ENCODE data around the gene PLAGL1.

Gene PLAGL1

DNA sequence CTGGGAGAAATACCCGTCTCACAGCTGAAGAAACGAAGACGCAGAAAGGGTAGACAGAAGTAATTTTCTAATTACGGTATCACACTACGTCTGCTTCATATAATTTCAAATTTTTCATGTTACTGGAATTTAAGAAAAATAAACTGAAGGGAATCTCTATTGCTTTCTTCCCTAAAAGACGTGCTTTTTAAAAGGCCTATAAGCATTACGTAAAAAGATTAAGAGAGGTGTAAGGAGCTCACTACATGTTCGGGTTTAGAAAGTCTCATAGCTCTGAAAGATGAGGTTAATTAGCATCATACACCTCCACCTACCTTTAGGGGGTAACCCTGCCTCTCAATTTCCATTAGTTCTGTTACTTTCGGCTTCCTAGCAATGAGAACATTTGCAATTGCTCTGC is 787 bp upstream of the PLAGL1 start:
- no peak for DNase-seq

DNA sequence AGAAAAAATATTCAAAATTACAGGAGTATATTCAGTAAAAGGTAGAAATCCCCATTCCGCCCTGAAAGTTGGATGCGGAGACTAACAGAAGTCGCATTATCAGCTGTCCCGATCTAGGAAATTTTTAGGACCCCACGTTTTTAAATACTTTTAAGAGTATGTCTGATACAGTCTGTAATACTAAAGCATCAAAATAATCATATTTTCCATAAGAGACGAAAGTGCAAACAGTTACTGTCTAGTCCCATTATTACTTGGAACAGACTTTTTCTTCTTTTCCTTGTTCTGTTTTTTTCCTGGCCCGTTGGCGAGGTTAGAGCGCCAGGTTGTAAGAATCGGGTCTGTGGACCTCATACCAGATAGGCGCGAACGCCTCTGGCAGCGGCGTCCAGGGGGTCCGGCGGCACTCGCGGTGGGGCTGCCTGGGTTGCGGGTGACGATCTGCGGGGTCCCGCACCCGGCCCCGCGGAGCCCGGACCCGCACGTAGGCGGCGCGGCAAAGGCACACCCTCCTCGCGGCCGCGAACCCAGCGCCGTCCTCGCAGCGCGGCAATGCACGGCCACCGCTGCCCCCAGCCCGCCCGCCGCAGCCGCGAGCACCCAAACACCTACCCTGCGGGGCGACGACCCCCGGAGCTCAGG is 460 bp downstream of the PLAGL1 start:
- no peak for DNase-seq

DNA sequence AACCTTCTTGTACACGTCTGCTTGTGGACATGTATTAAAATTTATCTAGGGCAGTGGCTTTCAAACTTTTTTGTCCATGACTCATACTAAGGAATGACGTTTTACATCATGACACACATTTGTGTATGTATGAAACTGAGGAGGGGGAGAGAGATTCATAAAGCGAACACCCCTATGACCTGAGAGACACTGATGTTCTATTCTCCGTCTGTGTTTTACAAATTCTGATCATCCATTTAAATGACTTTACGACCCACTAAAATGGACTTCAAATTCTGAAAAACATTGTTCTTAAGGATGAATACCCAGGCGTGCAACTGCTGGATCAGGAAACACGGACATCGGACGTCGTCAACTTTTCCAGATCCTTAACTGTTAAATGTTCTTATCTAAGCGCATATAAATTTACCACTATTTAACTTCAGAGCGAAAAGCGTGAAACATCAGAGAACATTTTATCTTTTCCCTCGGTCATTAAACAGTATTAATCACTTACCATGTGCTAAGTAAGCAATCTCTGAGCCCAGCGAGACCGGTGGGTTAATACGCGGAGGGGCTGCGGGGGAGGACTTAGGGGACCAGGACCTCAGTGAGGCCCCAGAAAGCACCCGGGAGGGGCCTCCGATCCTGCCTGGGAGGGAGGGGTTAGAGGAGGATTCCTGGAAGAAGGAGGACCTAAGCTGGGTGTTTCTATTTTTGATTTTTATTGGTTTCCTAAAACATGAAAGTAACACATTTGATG is 1.2 kb downstream of the PLAGL1 start:
- DNase-seq = no peak

DNA sequence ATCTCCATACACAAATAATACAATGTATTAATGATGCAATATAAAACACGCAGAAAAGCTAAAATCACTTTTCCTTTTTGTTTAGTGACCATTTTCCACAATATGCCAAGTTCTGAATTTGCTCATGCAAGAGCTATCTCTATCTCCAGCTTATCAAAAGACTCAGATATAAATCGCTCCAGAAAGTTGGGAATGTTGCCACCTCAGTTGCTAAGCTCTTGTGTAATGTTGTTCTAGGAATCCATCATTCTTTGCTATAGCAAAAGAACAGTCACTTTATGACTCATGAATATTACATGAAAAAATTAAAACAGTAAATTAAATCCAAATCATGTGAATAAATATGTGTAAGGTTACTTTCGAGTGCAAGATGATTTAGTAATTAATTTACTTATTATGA is 8.7 kb downstream of the PLAGL1 start:
- DNase-seq = no peak

DNA sequence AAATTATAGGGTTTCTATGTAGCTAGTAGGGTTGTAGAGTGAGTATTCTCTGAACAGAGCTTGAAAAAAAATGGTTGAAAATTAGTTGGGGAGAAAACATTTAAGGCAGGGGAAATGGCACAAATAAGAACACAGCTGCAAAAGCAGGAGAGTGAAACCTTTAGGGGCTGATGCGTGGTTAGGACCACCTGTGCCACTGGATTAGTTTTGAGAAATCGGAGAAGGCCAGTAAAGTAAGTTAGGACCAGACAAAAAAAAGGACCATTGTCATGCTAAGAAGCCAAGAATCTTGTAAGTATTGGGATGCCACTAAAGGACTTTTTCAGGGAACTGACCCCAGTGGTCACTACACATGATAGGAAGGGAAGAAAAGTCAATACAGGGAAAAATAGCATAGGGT is 9.4 kb downstream of the PLAGL1 start:
- no peak for DNase-seq

DNA sequence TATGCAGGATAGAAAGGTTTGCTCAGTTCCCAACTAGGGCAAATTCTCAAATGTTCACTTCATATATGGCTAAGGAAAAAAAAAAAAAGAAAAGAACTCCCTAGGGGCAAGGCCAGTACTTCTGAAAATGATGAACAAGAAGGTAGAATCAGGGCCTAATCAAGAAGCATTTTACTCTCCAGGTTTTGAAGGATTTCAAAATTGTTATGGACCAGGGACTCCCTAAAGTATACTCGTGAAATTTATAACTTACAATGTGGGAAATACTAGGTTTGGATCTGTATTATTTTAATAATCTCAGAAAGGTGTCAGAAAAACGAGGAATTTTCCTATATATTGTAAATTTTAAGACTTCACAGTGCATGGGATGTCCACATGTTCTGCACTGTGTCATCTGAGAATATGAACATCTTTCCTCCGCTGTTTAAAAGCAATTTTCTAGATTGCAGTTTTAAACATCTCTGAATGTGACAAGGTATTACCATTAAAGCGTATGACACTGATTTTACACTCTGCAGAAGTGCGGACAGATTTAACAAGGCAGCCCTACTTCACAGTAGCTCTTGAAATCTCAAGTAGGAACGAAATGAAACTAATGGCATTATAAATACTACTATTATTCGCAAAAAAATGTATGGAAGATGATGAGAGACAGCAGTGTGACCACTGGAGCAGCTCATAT is 14.0 kb downstream of the PLAGL1 start:
- no peak for DNase-seq

DNA sequence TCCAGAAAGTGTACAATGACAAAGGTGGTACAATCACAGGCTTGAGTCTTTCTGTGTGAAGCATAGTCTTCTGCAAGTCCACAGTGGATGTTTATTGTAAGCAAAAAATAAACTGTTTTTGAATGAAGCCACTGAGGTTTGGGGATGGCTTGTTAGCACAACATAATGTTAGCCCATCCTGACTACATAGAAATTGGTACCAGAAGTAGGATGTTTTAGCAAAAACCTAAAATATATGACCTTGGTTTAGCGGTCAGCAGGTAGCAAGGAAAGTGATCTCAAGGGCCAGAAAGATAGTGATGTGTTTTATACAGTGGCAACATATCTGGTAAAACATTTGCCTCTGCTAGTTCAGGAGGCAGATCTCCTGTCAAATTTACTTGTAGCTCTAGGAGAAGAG is 15.8 kb downstream of the PLAGL1 start:
- no peak for DNase-seq

DNA sequence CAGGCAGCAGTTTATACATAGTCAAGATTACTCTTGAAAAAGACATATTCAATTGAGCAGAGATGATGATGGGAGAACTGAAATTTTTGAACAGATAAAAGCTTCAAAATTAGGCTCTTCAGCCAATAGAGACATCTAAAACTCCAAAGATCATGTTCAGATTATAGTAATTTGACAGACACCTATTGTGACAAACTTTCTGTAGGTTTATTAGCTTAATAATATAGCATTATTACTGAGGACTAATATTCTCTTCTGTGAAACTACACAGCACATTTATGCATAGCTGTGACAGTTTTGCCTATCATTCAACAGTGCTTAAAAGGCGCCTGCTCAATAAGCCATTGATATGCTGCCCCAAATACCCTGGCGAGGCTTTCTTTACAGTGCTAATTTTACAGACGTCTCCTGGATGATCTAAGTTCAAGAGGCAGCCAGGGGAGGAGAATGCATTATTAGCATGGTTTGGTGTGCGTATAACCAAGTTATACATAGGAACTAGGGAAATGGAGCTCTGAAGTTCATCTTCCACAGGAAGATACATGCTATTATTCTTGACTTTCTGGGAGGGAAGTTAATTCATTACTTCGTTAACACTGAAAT is 21.5 kb downstream of the PLAGL1 start:
- no peak for DNase-seq

DNA sequence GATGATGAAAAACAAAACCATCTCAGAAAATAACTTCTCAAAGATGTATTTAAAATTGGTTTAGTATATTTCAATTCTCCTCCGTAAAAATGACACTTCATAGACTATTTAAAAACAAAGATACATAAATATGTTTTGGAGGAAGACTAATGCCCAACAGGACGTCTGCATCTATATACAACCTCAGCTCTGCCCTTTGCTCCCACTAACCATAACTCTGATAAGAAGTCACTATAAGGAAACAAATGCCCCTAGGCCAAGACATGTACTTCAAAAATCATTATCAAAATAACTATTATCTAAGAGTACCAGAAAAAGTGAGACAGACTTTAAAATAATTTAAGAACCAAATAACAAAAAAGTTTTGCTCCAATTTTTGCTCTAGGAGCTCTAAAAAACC is 23.4 kb downstream of the PLAGL1 start:
- no peak for DNase-seq

DNA sequence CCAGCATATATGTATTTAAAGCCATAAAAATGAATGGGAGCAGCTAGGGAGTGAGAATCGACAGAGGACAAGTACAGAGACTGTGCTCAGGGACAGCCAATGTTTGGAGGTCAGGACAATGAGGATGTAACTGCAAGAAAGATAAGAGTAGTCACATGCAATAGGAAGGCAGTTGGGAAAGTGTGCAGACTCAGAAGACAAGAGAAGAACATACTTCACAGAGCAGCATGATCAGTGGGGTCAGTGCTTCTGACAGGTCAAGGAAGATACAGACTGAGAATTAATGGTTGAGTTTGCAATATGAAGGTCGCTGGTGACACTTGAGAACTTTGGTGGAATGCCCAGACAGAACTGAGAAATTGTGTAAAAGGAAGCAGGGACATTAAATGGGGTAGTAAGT is 25.1 kb downstream of the PLAGL1 start:
- DNase-seq = no peak

DNA sequence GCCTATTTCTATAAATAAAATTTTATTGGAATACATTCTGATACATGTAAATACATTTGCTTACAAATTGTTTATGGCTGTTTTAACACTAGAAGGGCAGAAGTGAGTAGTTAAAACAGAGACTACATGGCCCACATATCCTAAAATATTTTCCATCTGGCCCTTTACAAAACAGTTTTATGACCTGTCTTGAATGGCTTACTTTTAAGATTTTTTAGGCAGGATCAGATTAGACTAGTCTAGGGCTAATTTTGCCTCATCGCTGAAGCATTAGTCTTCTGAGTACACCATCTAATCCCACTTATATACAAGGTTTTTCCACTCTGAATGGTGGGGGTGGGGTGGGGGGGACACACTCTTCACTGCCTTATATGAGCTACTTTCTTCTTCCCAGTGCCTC is 27.1 kb downstream of the PLAGL1 start:
- no peak for DNase-seq

DNA sequence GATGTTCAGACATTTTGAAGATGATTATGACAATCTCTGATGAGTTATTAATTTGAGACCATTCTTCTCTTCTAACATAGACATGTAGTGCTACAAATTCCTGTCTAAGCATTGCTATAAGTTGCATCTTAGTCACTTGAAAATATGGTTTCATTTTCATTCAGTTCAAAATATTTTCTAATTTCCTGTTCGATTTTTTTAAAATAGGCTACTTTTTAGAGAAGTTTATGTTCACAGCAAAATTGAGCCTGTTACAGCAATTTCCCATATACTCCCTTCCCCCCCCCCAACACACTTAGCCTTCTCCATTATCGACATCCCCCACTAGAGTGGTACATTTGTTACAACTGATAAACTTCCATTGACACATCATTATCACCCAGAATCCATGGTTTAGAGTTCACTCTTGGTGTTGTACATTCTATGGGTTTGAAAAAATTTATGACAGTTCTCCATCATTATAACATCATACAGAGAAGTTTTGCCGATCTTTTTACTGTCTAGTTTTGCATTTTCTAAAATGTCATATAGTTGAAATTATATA is 31.2 kb downstream of the PLAGL1 start:
- no peak for DNase-seq

DNA sequence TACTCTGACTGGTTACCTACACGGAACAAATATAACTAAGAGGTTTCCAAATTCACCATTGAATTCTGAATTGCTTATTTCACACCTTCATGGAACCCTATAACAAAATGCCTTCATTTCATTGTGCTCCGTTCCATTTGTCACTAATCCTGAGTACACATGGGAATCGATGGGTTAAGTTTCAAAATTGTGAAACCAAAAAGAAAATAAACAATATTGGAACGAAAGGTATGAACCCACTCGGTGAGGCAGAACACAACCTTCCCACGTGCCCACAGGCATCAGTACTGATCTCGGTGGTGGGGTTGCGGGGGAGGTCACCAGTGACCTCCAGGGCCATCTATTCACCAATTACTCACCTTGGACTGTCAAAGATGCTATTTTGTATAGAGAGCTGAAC is 34.0 kb downstream of the PLAGL1 start:
- no peak for DNase-seq

DNA sequence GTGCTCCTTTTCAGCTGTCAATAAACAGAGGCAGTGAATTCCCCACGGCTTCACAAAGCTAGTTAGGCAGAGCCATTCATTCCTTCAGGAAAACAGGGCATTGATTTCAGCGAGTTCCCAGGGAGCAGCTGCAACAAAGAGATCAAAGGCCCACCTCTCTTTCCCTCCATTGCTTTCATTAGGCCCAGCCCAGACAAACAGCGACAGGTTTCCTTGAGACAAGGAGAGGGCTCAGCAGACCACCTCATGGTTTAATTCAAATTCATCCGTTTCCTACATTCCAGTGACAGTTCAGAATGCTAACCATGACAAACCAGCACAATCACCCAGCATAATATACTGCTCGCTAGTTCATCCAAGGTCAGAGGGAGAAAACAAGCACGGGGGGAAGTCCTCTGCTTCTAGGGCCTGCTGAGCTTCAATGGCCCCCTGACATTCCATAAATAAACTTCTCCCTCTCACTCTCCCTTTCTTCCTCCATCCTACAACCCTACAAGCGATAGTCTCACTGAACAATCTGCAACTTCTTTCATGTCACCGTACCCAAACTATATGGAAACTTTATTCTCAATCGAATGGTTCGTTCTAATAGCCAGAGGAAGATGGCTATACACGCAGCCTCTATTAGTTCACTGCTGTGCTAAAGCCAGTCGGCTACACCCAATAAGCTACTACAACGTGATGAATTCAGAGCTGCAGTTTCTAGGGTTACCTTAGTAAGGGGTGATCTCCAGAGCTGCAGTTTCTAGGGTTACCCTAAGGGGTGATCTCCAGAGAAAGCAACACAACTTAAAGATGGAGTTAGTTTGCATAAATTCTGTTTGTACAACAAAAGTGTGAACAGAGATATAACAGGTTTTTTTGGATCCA is 34.7 kb downstream of the PLAGL1 start:
- DNase-seq = no peak

DNA sequence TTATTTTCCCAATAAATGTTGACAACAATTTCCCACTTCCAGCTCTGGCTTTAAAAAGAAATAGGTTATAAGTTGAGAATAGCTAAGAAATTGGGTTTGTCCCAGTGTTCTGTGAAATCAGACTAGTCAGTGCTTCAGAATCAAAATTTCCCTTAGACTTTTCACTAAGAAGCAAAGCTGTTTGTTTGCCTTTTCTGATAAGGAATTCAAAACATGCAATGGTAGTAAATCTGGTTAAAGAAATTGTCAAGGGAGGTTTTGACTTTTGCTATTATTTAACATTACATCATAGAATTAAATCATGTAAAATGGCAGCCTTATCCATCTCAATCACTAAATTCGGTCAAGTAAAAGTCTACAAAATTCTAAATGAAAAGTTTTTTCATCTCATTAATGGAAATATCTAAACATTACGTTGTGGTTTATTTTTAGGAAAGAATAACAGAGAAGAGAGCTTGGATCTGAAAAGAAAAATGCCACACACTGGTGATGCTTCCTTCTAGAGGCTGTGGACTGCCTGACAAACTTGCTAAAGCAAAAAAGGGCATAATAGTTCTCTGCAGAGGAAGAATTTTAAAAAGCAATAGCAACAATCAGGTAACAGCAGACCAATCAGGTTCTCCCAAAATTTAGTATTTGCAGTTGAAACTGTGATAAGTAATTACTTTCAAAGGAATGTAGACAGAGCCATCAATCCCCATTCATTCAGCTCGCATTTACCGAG is 36.4 kb downstream of the PLAGL1 start:
- DNase-seq = no peak

DNA sequence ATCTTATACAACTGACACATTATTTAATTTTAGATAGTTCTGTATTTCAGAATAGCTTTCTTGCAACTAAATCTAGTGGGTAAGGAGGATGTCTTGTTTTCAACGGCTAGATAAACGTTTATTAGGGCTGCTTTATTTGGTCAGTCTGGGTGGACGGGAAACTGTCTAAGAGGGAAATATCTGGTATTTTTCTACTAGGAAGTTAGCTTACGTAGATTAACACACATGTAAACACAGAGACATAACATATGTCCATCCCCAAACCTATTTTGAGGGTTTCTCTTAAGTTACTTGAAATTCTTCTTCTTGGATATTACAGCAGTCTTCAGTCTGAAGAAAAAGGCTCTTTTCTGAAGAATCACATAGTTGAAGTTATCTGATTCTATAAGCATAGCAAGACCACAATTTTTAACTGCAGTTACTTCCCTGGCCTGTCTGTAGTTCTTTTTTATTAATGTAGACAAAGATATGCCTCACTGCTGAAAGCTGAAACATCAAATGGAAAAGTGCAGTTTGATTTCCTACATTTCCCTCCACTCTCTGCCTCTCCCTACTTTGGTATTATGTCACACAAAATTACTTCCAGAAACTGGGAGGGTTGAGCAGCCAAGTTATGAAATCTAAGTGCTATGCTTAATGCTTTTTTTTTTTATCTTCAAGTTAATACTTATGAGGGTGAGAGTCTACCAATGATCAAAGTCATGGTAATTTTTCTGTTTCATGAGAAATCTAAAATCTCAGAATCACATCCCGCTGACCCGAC is 37.4 kb downstream of the PLAGL1 start:
- DNase-seq = no peak

DNA sequence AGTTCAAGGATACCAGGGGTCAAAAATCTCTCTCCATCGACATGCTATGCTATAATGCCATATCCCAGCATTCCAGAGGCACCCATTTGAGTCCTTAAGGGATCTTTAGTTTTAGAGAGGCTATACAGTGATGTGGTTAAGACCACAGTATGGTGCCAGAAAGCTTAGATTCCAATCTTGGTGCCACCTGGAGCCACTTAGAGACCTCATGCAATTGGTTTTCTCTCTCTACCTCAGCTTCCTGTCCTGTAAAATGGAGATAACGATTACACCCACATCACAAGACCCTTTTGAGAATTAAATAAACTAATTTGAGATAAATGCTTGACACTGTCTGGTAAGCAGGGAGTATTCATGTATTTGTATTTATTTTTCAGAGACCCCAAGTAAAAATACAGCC is 39.0 kb downstream of the PLAGL1 start:
- no peak for DNase-seq

DNA sequence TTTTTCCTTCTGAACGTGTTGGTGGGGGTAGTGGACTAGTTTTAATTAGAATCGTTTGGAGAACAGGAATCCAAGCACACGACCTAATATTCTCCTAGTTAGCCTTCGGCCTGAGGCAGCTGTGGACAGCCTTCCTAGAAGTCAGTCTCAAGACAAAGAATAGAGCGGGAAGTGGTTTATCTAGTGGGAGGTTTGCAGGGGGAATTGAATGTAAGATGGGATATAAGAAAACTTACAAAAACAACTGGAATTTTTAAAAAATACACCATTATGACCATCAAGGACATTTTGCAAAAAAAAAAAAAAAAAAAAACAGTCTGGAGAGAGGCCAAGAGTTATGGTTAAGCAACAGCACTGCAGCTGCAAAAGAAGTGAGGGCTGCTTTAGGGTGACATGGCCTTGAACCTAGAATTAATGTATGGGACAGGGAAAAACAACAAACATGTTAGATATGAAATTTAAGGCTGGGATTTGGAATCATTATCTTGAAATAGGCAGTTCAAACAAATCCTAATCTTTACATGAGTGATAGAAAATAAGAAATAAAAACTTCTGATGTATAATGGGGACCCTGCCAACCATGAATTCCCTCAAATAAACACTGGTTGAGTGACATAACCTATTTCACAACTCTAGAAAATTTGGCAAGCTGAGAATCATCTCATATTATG is 40.2 kb downstream of the PLAGL1 start:
- DNase-seq = no peak

DNA sequence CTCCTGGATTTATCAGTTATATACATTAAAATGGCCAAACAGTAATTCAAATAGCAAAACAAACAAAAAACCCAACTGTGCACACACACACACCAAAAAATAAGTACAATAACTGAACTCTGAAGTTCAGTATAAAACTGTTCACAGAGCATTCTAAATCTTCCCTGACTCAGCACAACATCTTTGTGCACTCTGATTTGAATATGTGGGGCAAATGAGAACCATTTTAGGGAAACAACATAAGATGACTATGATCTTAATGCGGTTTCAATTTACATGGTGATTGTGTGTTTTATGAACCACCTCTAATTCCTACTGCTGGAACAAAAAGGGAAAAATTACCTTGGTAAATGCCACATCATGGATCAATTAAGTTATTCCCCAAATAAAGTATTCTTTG is 41.7 kb downstream of the PLAGL1 start:
- DNase-seq = no peak

DNA sequence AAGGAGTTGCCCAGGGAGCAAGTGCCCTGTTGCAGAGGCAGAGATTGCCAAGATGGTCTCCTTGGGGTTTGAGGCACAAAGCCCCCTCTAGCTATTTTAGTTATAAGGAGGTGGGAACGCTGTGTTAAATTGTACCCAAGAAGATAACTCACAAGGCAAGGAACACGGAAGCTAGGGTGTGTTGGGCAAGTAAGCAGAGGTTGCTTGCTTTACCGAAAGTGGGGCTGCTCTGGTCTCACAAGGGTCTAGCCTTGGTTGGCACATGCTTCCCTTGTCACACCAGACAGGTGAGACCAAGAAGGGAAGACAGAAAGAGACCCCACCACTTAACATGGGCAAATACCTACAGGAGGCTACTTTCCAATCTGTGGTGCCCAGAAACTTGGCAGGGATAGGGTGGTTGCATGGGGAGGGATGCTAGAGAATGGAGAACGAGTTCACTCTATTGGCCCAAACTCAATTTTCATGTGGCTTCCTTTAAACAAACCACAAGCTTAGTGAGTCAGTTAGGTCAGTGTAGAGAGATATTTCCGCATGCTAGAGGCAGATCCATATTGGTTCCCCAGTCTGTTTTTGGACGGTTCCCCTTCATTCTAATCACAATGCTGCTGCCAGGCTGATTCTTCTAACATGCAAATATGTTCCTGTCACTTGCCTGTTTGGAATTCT is 42.4 kb downstream of the PLAGL1 start:
- DNase-seq = peak; percentile 3
